Measurements from ENCODE around the gene SLC22A12.

GRCh38 chr11:64592234-64592615, 1.2 kb downstream of the SLC22A12 start:
- TF ChIP-seq EZH2 (optimal IDR thresholded peaks at IDR 0.05; ENCODE audit: low read depth, low read length) = no peak
- TF ChIP-seq, protein P1, sequence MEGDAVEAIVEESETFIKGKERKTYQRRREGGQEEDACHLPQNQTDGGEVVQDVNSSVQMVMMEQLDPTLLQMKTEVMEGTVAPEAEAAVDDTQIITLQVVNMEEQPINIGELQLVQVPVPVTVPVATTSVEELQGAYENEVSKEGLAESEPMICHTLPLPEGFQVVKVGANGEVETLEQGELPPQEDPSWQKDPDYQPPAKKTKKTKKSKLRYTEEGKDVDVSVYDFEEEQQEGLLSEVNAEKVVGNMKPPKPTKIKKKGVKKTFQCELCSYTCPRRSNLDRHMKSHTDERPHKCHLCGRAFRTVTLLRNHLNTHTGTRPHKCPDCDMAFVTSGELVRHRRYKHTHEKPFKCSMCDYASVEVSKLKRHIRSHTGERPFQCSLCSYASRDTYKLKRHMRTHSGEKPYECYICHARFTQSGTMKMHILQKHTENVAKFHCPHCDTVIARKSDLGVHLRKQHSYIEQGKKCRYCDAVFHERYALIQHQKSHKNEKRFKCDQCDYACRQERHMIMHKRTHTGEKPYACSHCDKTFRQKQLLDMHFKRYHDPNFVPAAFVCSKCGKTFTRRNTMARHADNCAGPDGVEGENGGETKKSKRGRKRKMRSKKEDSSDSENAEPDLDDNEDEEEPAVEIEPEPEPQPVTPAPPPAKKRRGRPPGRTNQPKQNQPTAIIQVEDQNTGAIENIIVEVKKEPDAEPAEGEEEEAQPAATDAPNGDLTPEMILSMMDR (IDR thresholded peaks at IDR 0.05; ENCODE audit: low read length) = no peak

All from MM.1S (cell line).